Smooth muscle cell (in vitro differentiated cells): ENCODE data around the gene ERBB4. TPM values are rescaled to one million over a fixed set of nuclear protein-coding genes. Genes with fewer than 3 reads are reported as not detected.

Experiments
- DNase-seq: peaks from one replicate; lab custom pipeline; 2025; ENCODE audit not compliant: unreplicated experiment; lab: John Stamatoyannopoulos, UW
- H2AFZ ChIP-seq: fragments of 200-600 bp; sonication (generic); 2 replicates; pipeline ENCODE4 v1.6.0; 2016; ENCODE audit warnings: antibody characterized with exemption, low read depth, mild to moderate bottlenecking
- H3F3A ChIP-seq: fragments of 200-600 bp; sonication (generic); 2 replicates; pipeline ENCODE4 v1.6.0; 2017; ENCODE audit warnings: antibody characterized with exemption, low read depth
- H3K27ac ChIP-seq: fragments of 200-600 bp; sonication (generic); 2 replicates; pipeline ENCODE4 v1.5.1; 2016; ENCODE audit warnings: low read depth, mild to moderate bottlenecking
- H3K27me3 ChIP-seq: fragments of 200-600 bp; sonication (generic); 2 replicates; pipeline ENCODE4 v1.6.1; 2016; ENCODE audit warnings: low read depth, mild to moderate bottlenecking
- H3K36me3 ChIP-seq: fragments of 200-600 bp; sonication (generic); 2 replicates; pipeline ENCODE4 v1.5.1; 2016; ENCODE audit warnings: low read depth
- H3K4me1 ChIP-seq: fragments of 200-600 bp; sonication (generic); 2 replicates; pipeline ENCODE4 v1.5.1; 2016; ENCODE audit warnings: low read depth
- H3K4me2 ChIP-seq: fragments of 200-600 bp; sonication (generic); 2 replicates; pipeline ENCODE4 v1.6.0; 2016; ENCODE audit warnings: mild to moderate bottlenecking
- H3K4me3 ChIP-seq: fragments of 200-600 bp; sonication (generic); 2 replicates; pipeline ENCODE4 v1.5.1; 2016; ENCODE audit warnings: mild to moderate bottlenecking
- H3K79me2 ChIP-seq: fragments of 200-600 bp; sonication (generic); 2 replicates; pipeline ENCODE4 v1.6.0; 2016; ENCODE audit warnings: low read depth, mild to moderate bottlenecking
- H3K9ac ChIP-seq: fragments of 200-600 bp; sonication (generic); 2 replicates; pipeline ENCODE4 v1.6.0; 2016; ENCODE audit warnings: low read depth
- H3K9me3 ChIP-seq: fragments of 200-600 bp; sonication (generic); replicated peaks from 2 replicates; pipeline ENCODE4 v1.5.1; 2016; ENCODE audit warnings: low read depth
- H4K20me1 ChIP-seq: fragments of 200-600 bp; sonication (generic); 2 replicates; pipeline ENCODE4 v1.6.0; 2016; ENCODE audit warnings: low read depth
- WGBS: methylation state at CpG from one replicate; pipeline ENCODE4 v1.1.7; 2016; ENCODE audit warnings: low lambda C conversion rate; 5-methylcytosine and 5-hydroxymethylcytosine counted together
- polyA plus RNA-seq: library from polyadenylated mRNA; unstranded; fragments of >200 nt; fragmentation: Nextera tagmentation; extraction: Ambion mirVana; gene quantifications from 2 replicates; pipeline ENCODE4 v1.2.1, GENCODE V29; 2016
- total RNA-seq: library from RNA; depleted of rRNA; stranded (reverse); fragments of >200 nt; gene quantifications from 2 replicates; pipeline ENCODE4 v1.2.3, GENCODE V29; 2014
- TF ChIP-seq, protein P1 (sequence below): fragments of 200-600 bp; sonication (generic); IDR thresholded peaks from 2 replicates; pipeline ENCODE4 v1.5.1; 2017; ENCODE audit warnings: borderline replicate concordance, mild to moderate bottlenecking, antibody characterized with exemption; ENCODE audit not compliant: insufficient read depth, poor library complexity, severe bottlenecking

ERBB4 gene
- total and polyA plus RNA-seq, 2 experiments from 2014 or later: 0.67 TPM; not detected in 1

DNA sequence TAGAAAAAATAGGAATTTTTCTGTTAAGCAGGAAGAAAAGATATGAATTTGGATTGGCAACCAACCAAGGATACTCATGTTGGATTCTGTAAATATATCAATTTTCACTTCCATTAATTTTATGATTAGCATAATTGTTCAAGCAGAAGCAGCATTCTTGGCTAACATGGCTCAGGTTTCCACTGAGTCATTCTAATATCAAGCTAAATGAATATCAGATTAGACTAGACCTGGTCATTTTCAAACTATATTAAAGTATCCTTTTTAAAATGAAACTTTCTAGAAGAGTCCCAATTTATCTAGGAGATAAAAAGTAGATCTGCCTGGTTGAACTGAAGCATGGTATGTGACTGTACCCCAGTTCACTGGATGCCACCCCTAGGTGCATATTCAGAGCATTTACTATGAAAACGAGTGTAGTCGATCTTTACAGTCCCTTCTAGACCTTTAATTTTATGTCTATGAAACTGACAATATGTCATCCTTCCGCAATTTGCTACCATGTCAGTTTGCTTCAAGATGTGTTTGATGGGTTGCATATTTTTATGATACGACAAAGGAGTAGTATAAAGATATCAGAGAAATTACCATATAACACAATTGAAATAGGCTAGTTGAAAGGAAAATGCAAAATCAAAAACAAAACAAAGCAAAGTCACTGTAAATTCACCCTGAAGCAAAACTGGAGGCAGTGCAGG, 704.9 kb downstream of the ERBB4 start:
- Histone ChIP-seq H2AFZ (no peak overlapping the region), H3K27ac (no peak overlapping the region), H4K20me1 (no peaks in the 10 kb centered on the region), H3K27me3 (no peaks in the 10 kb centered on the region), H3F3A (no peaks in the 10 kb centered on the region), H3K4me2 (no peak overlapping the region), H3K79me2 (no peaks in the 10 kb centered on the region), H3K36me3 (no peaks in the 10 kb centered on the region), H3K4me1 (no peaks in the 10 kb centered on the region), H3K9ac (no peak overlapping the region), H3K9me3 (no peaks in the 10 kb centered on the region), H3K4me3 (no peak overlapping the region)
- 95% methylated on average over 4 of the region's 4 CpGs for WGBS
- TF ChIP-seq, protein P1, sequence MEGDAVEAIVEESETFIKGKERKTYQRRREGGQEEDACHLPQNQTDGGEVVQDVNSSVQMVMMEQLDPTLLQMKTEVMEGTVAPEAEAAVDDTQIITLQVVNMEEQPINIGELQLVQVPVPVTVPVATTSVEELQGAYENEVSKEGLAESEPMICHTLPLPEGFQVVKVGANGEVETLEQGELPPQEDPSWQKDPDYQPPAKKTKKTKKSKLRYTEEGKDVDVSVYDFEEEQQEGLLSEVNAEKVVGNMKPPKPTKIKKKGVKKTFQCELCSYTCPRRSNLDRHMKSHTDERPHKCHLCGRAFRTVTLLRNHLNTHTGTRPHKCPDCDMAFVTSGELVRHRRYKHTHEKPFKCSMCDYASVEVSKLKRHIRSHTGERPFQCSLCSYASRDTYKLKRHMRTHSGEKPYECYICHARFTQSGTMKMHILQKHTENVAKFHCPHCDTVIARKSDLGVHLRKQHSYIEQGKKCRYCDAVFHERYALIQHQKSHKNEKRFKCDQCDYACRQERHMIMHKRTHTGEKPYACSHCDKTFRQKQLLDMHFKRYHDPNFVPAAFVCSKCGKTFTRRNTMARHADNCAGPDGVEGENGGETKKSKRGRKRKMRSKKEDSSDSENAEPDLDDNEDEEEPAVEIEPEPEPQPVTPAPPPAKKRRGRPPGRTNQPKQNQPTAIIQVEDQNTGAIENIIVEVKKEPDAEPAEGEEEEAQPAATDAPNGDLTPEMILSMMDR: no peak
- no peak for DNase-seq

DNA sequence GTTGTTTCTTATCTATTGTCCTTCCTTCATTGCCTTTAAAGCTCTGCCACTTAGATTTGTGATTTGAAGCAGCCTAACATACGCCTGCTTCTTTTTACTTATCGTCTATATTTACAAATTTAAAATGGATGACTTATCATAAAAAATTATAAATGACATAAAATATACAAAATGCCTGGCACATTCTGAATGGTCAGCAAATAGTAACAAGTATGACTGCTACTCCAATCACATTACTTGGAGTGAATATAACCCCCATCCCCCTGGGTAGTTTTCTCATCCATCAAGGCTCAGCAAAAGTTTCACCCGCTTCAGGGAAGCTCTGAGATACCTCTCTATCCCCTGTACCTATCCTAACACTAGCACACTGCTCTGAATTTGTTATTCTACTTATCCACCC, 708.9 kb downstream of the ERBB4 start:
- H3K9ac ChIP-seq: no peak overlapping the region
- DNase-seq: no peak
- no peaks in the 10 kb centered on the region for H4K20me1 ChIP-seq
- no peaks in the 10 kb centered on the region for H3F3A ChIP-seq
- H3K36me3 ChIP-seq: no peaks in the 10 kb centered on the region
- no peaks in the 10 kb centered on the region for H3K4me1 ChIP-seq
- H3K9me3 ChIP-seq: no peaks in the 10 kb centered on the region
- no peak overlapping the region for H3K4me2 ChIP-seq
- no peaks in the 10 kb centered on the region for H3K27me3 ChIP-seq
- H3K79me2 ChIP-seq: no peaks in the 10 kb centered on the region
- H2AFZ ChIP-seq: no peak overlapping the region
- TF ChIP-seq, protein P1: no peak
- no peak overlapping the region for H3K27ac ChIP-seq
- H3K4me3 ChIP-seq: no peak overlapping the region
- 93% methylated on average over 3 of the region's 3 CpGs for WGBS

DNA sequence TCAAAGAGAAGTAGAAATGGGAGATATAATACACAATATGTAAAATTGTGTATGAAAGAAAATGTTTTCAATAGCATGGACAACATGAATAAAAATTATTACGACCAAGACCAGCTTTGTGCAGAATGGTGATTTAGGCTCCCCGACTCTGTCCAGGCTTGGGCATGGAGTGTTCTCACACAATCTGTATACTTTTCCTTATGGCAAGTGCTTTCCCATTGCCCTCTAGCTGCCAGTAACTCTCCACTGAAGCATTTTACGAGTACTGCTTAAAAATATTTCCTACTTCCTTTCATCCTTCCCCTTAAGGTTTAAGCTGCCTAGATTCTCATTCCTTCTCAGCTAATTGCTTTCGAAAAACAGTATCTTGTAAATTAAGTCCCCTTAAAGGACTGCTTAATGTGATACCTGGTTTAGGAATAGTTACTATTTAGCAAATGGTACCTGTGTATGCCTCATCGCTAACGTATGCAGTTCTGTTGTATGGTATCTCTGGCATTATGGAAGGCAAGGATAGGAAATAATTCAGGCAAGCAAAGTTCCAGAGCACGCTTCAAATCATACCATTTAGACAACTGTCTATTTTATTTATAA, 714.6 kb downstream of the ERBB4 start:
- no peaks in the 10 kb centered on the region for H3F3A ChIP-seq

More for the DNA sequence above, 714.6 kb downstream of the ERBB4 start:
- H3K79me2 ChIP-seq: no peaks in the 10 kb centered on the region
- no peak overlapping the region for H3K9ac ChIP-seq
- H4K20me1 ChIP-seq: no peaks in the 10 kb centered on the region
- no peak overlapping the region for H3K4me2 ChIP-seq
- no peak overlapping the region for H2AFZ ChIP-seq
- DNase-seq: no peak
- H3K9me3 ChIP-seq: no peaks in the 10 kb centered on the region
- H3K4me3 ChIP-seq: no peak overlapping the region
- WGBS: 81% methylated on average over 7 of the region's 7 CpGs
- H3K36me3 ChIP-seq: no peaks in the 10 kb centered on the region
- no peaks in the 10 kb centered on the region for H3K27me3 ChIP-seq
- no peaks in the 10 kb centered on the region for H3K4me1 ChIP-seq
- no peak overlapping the region for H3K27ac ChIP-seq
- TF ChIP-seq, protein P1: no peak
